HG03135 (cell line): ENCODE data around the gene SMAD3.
"Not testable (repeated sequence)": the region's sequence is repeated elsewhere in the genome, so short reads cannot be mapped to it uniquely, and the experiment has no call there.

Source experiments
- ATAC-seq: cut with Tn5 transposase; IDR thresholded peaks from one replicate; pipeline ENCODE4 v1.9.1; 2021; ENCODE audit warnings: mild to moderate bottlenecking, moderate library complexity; ENCODE audit not compliant: unreplicated experiment

The SMAD3 gene

GRCh38 chr15:67123291-67123690 lies 57.9 kb downstream of the SMAD3 start:
- ATAC-seq = not testable (repeated sequence)

- ATAC-seq = no peak
Observed at GRCh38 chr15:67124111-67124510, 58.7 kb downstream of the SMAD3 start.

GRCh38 chr15:67124911-67125588 lies 59.6 kb downstream of the SMAD3 start:
- ATAC-seq = no peak

DNA sequence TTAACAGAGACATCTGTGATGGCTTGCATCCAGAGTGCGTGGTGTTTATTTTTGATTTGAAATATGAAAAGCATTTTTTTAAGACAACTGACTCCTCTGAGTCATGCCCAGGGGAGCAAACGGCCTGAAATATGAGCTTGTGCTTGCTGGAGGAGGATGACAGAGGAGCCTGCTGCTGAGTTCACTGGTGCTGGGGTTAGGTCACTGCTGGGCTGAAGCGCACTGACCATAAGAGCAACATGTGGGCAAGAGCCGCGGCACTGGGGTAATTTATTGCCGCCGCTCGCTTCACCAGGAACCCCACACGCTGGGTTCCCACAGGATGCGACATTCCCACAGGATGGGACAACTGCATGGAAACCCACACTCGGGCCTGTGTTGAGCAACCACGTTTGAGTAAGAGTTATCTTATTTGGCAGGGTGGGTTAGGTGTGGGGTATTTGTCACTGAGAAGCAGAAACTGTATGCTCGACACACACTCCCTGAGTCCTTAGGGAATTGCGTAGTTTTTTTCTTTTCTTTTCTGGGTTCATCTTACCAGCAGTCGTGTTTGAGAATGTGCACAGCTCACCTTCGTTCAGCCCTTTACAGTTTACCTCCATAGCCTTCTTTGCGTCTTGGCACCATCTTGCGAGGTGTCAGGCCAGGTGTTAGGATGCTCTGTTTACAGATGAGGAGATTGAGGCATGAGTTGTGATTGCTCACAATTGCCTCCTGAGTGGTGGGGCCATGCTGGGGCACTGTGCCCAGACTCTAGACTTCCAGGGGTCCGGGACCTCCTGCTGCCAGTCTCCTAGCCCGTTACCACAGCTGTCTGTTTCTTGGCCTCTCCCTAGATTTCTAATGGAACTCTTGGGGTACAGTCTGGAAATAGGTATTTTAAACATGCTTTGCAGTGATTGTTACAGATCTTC lies 60.4 kb downstream of the SMAD3 start:
- ATAC-seq = no peak

GRCh38 chr15:67126551-67127330 lies 61.3 kb downstream of the SMAD3 start:
- ATAC-seq = no peak

DNA sequence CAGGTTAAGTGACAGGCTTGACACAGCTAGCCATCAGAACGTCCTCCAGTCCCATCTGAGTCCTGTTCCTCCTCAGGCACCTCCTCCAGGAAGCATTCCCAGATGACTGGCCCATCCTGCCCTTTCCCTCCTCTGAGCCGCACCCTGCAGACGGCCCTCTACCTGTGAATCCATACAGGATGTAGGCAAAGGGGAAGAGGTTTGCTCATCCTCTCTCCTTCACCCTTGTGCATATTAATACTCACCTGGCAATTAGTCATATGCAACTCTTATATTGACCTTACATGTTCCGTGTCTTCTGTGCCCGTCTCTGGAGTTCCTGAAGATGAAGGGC lies 61.9 kb downstream of the SMAD3 start:
- ATAC-seq = no peak

DNA sequence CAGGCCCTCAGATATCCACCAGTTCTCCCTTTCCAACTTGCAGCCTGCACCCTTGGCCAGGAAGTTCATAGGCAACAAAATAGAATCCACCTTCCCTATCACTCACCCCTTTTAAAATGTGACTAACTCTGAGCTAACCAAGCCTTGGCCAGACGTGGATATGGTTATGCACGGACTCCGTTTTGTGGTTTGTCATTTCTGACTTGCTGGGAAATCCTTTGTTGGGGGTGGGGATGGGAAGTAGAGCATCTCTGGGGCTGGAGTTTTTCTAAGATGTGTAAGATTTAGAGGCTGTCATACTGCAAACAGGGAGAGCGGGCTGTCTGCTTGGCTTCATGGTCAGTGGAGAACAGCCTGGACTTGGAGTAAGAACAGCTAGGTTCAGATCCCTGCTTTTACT lies 62.6 kb downstream of the SMAD3 start:
- no peak for ATAC-seq

DNA sequence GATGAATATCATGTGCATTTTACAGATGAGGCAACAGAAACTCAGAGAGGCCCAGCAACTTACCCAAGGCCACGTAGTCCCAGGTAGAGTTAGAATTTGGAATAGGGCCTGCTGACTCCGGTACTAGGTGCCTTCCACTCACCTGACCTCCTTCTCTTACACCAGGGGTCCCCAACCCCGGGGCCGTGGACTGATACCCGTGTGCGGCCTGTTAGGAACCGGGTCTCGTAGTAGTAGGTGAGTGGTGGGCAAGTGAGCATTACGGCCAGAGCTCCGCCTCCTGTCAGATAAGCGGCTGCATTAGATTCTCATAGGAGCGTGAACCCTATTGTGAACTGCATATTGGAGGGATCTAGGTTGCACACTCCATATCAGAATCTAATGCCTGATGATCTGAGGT lies 64.8 kb downstream of the SMAD3 start:
- ATAC-seq = no peak

- ATAC-seq = no peak
Observed at GRCh38 chr15:67130673-67131601, 65.5 kb downstream of the SMAD3 start.

DNA sequence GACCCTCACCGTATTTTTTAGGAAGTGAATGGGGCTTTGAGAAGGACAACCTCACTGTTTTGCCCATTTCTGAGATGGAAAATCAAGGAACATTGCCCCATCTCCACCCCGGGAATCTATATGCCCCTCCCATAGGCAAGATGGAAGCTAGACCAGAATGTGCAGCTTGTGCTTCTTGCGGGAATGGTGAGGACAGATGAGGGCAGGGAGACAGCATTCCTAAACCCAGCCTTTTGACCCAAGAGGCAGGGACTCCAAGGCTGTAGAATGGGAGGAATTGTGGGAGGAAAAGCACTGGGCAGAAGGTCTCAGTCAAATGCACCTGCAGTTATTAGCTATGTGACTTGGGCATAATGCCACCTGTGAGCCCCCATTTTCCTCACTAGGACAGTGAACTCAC lies 66.9 kb downstream of the SMAD3 start:
- ATAC-seq = no peak

- no peak for ATAC-seq
Observed at GRCh38 chr15:67133026-67133425, 67.6 kb downstream of the SMAD3 start.

- no peak for ATAC-seq
Observed at GRCh38 chr15:67133738-67134066, 68.3 kb downstream of the SMAD3 start.

DNA sequence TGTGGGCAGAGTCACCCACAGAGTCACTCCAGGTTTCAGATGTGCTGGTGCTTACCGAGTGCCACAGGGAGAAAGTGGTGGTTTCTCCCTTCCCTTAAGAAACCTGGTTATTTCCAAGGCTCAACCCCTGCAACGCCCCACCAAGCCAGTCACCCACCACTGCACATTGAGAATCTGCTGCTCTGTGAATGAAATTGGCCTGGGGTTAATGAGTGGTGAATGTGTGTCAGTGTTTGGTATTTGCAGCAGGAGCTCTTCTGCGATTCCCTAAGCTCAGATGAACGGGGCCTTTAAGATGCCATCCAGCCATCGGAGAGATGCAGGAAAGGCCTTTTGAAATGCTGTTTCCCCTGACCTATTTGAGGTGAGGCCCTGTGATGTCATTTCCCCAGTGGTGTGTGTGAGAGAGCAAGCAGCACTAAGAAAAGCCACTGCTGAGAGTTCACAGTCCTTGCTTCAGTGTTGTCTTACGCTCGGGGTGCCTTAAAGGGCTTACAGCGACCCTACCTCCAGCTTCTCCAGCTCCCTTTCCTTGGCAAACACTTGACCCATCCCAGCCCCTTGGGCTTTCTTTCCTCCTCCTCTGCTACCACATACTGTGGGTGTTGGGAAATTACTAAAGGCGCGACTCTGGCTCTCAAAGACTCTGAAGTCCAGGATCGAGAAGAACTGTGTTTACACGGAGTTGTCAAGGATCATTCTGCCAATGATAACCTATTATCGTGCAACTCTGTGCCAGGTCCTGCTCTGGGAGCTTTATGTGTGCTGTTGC lies 68.9 kb downstream of the SMAD3 start:
- peak; percentile 57 for ATAC-seq

- ATAC-seq = no peak
Observed at GRCh38 chr15:67134871-67135492, 69.6 kb downstream of the SMAD3 start.

DNA sequence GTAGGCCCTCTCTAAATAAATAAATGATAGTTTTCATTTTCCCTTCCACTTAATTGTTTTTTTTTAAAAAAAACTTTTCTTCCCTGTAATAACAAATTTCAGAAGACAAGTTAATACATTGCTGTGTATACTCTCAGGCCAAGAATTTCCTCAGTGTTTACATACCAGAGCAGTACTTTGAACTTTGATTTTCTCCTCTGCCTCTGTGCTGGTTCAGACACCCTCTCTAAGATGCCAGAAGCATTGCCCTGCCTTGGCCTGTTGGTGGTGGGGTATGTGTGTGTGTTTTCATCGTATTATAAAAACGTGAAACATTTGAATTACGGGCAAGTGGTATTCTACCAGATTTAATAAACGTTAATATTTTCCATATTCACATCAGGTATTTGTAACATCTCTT lies 70.1 kb downstream of the SMAD3 start:
- ATAC-seq = no peak

GRCh38 chr15:67136802-67137201 lies 71.4 kb downstream of the SMAD3 start:
- no peak for ATAC-seq

DNA sequence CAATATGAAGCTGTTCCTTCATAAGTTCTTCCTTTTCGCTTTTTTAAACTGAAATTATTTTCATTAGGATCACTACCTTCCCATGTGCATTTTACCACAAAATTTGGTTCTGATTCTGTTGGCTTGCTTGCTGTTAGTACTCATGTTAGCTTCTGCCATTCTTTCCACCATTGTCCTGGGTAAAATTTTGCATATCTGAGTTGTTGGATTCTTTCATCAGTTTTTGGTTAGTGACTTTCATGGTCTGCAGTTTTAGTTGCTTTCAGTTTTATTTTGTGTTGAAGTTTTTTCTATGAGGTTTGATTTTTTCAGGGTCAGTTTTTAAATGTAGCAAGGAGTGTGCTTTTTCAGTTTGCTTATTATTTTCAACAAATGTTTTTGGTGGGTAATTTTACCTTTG lies 71.9 kb downstream of the SMAD3 start:
- ATAC-seq = no peak

DNA sequence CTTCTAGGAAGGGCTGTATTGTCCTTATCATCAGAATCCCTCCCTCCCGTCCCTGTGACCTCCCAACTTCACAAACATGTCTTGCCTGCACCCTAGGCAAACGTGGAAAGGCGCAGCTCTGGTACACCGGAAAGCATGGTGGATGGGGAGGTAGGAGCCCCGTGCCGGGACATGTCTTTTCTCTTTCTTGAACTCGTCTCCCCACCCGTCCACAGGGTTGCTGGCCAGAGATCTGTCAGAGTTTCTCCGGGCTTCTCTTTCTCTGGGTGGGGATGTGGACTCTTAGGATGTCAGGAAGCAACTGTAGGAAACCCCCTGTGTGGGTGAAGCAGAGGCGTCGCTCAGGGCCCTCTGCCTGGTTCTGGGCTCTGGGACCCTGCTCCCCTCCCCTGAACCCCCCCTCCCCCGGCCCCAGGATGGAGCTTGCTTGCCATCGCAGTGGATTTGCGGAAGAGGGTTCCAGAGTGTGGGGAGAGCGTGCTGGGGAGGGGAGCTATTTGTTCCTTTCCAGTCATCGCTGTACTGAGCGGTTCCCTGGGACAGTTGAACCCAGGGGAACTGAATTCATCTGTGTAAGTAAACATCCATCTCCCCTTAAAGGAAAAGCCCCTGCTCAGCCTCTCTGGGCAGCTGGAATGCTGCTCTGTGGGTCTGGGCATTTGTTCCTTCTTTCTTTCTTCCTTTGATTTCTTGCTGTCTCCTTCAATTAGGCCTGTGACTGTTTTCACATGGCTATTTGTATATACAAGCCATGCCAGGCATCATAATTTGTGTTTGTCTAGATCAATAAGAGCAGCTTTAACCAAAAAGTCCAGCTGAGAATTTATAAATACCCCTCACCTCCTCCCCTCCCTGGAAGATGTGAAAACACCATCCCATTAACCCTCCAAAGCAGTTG lies 72.8 kb downstream of the SMAD3 start:
- ATAC-seq = no peak
